CD4-positive, CD25-positive, alpha-beta regulatory T cell (primary cell): ENCODE measurements around the gene CREB5. TPM values are rescaled to one million over a fixed set of nuclear protein-coding genes. Genes with fewer than 3 reads are reported as not detected.

ENCODE experiments used
- ATAC-seq, 2 donors: fragments of 150-1000 bp; cut with Tn5 transposase; one replicate each; pipeline ENCODE4 v1.10.0; 2021; ENCODE audit warnings: low read depth in 2 of 2, moderate number of reproducible peaks in 2 of 2, moderate library complexity in 1 of 2
- DNase-seq, 3 donors: peaks; one replicate each; pipeline versions ENCODE4 v3.0.0 to v3.0.0-alpha.2; 2012 to 2022; ENCODE audit warnings: mixed read lengths in 1 of 3
- H3K27ac ChIP-seq: one replicate; pipeline ENCODE4 v1.7.0; 2013; ENCODE audit warnings: mild to moderate bottlenecking, low read length; ENCODE audit not compliant: insufficient read depth, poor library complexity, severe bottlenecking
- H3K27me3 ChIP-seq: one replicate; pipeline ENCODE4 v1.7.0; 2013; ENCODE audit warnings: low read length; ENCODE audit not compliant: control insufficient read depth, insufficient read depth
- H3K36me3 ChIP-seq: one replicate; pipeline ENCODE4 v1.7.0; 2013; ENCODE audit warnings: mild to moderate bottlenecking, low read length, moderate library complexity; ENCODE audit not compliant: control insufficient read depth, insufficient read depth
- H3K4me1 ChIP-seq: 2 replicates; pipeline ENCODE4 v1.7.0; 2013; ENCODE audit warnings: mild to moderate bottlenecking, low read length; ENCODE audit not compliant: insufficient read depth, control insufficient read depth, poor library complexity, severe bottlenecking
- H3K4me3 ChIP-seq: one replicate; pipeline ENCODE4 v1.7.0; 2013; ENCODE audit warnings: low read depth, mild to moderate bottlenecking, low read length, moderate library complexity
- H3K9me3 ChIP-seq, 2 experiments: 1 replicate in 1 of 2; 2 replicates in 1 of 2; pipeline ENCODE4 v1.7.0; 2013; ENCODE audit warnings: low read length in 2 of 2, mild to moderate bottlenecking in 1 of 2, moderate library complexity in 1 of 2; ENCODE audit not compliant: control insufficient read depth in 2 of 2
- H3K27ac Mint-ChIP-seq, 3 donors: one replicate each; pipeline ENCODE4 v1.8.0; 2020 to 2022; ENCODE audit warnings: mild to moderate bottlenecking in 3 of 3, mixed read lengths in 3 of 3, moderate library complexity in 2 of 3
- H3K27me3 Mint-ChIP-seq: one replicate; pipeline ENCODE4 v1.8.0; 2022; ENCODE audit warnings: mild to moderate bottlenecking, mixed read lengths
- H3K36me3 Mint-ChIP-seq: one replicate; pipeline ENCODE4 v1.8.0; 2020; ENCODE audit warnings: mixed read lengths
- H3K4me1 Mint-ChIP-seq, 4 donors: one replicate each; pipeline ENCODE4 v1.8.0; 2020 to 2022; ENCODE audit warnings: mixed read lengths in 4 of 4, mild to moderate bottlenecking in 1 of 4
- H3K4me3 Mint-ChIP-seq, 4 donors: one replicate each; pipeline ENCODE4 v1.8.0; 2020 to 2022; ENCODE audit warnings: mild to moderate bottlenecking in 4 of 4, mixed read lengths in 4 of 4, moderate library complexity in 3 of 4
- H3K9me3 Mint-ChIP-seq, 7 donors: one replicate each; pipeline ENCODE4 v1.8.0; 2020 to 2022; ENCODE audit warnings: mixed read lengths in 7 of 7, mild to moderate bottlenecking in 3 of 7, moderate library complexity in 2 of 7
- polyA plus RNA-seq, 4 donors: library from polyadenylated mRNA; unstranded; fragments of 300-500 nt; fragmentation: Illumina TruSeq; gene quantifications; one replicate each; pipeline ENCODE4 v1.2.3, GENCODE V29; 2021
- total RNA-seq: library from RNA; stranded (reverse); gene quantifications from one replicate; pipeline ENCODE4 v1.2.3, GENCODE V29; 2022

CREB5 gene
- total and polyA plus RNA-seq, 5 donors from 2014 or later = 1.3 TPM; not detected in 4

- no peaks in the 10 kb centered on the region for H3K9me3 ChIP-seq
- no peak overlapping the region for H3K4me3 ChIP-seq
- peaks cover 0 to 5% (median 0%) of the 10 kb centered on the region in 7 donors for H3K9me3 Mint-ChIP-seq
- H3K4me3 Mint-ChIP-seq = no peak overlapping the region
- no peak overlapping the region for H3K27ac Mint-ChIP-seq
- no peaks in the 10 kb centered on the region for H3K36me3 Mint-ChIP-seq
- ATAC-seq (no peak), DNase-seq (no peak)
- peaks cover 14% of the 10 kb centered on the region for H3K27me3 Mint-ChIP-seq
- no peaks in the 10 kb centered on the region for H3K36me3 ChIP-seq
- H3K27ac ChIP-seq = no peak overlapping the region
- no peaks in the 10 kb centered on the region for H3K27me3 ChIP-seq
- H3K4me1 ChIP-seq = no peaks in the 10 kb centered on the region
- no peaks in the 10 kb centered on the region for H3K4me1 Mint-ChIP-seq
These were observed 434.9 kb downstream of the CREB5 start for GRCh38 chr7:28847176-28847575.

DNA sequence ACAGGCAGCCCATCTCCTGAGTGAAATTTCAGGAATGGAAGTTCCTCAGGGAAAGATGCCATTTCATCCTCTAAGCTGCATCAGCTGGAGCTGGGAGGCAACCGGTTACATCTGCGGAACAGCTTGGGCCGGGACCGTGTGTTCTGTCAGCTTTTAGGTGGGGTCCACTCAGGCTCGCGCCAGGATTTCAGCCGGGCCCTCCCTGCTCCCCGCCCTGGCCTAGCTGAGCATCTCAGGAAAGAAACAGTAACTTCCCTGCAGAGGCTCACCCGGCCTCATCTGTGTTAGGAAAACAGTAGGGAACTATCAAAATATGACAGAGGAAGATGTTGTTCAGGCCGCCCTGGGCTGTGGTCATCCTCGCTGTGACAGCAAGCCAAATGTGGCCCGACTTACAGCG is 435.4 kb downstream of the CREB5 start:
- DNase-seq (no peak), ATAC-seq (no peak)
- no peaks in the 10 kb centered on the region for H3K36me3 ChIP-seq
- Mint-ChIP-seq H3K4me3 (no peak overlapping the region), H3K36me3 (no peaks in the 10 kb centered on the region), H3K9me3 (peaks cover 0 to 5% (median 0%) of the 10 kb centered on the region in 7 donors), H3K27me3 (peaks cover 19% of the 10 kb centered on the region), H3K27ac (no peak overlapping the region), H3K4me1 (no peaks in the 10 kb centered on the region)
- H3K27ac ChIP-seq = no peak overlapping the region
- no peak overlapping the region for H3K4me3 ChIP-seq
- H3K9me3 ChIP-seq = no peaks in the 10 kb centered on the region
- H3K4me1 ChIP-seq = no peaks in the 10 kb centered on the region
- peaks cover under 1% of the 10 kb centered on the region for H3K27me3 ChIP-seq

DNA sequence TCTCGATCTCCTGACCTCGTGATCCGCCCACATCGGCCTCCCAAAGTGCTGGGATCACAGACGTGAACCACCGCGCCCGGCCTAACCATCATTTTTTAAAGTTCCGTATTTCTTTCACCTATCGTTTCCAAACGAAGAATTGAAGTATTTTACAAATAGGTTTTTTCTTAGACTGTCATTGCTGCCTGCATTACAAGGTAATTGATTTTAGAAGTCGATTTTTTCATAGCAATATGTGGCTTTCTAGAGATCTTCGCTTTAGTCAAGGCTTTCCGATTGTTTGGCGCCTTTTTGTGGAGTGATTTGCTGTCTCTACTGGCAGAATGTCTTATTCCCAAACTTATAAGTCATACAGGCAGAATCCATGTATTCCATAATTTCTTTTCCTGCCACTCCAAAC is 436.6 kb downstream of the CREB5 start:
- Mint-ChIP-seq H3K4me3 (no peak overlapping the region), H3K4me1 (peaks cover 0 to 8% (median 3%) of the 10 kb centered on the region in 4 donors), H3K36me3 (no peaks in the 10 kb centered on the region), H3K27me3 (peaks cover 26% of the 10 kb centered on the region), H3K9me3 (peaks cover 0 to 5% (median 0%) of the 10 kb centered on the region in 7 donors), H3K27ac (no peak overlapping the region)
- H3K4me3 ChIP-seq = no peak overlapping the region
- no peak for DNase-seq
- H3K4me1 ChIP-seq = no peaks in the 10 kb centered on the region
- no peaks in the 10 kb centered on the region for H3K9me3 ChIP-seq
- no peaks in the 10 kb centered on the region for H3K36me3 ChIP-seq
- H3K27ac ChIP-seq = no peak overlapping the region
- ATAC-seq = no peak
- peaks cover 7% of the 10 kb centered on the region for H3K27me3 ChIP-seq

- Mint-ChIP-seq H3K27me3 (peaks cover 37% of the 10 kb centered on the region), H3K4me3 (no peak overlapping the region), H3K9me3 (peaks cover 0 to 4% (median 0%) of the 10 kb centered on the region in 7 donors), H3K27ac (no peak overlapping the region), H3K4me1 (peaks cover 0 to 8% (median 5%) of the 10 kb centered on the region in 4 donors), H3K36me3 (no peaks in the 10 kb centered on the region)
- Histone ChIP-seq H3K4me1 (no peaks in the 10 kb centered on the region), H3K4me3 (no peak overlapping the region), H3K9me3 (no peaks in the 10 kb centered on the region), H3K27me3 (peaks cover 9% of the 10 kb centered on the region), H3K27ac (no peak overlapping the region), H3K36me3 (no peaks in the 10 kb centered on the region)
- ATAC-seq (no peak), DNase-seq (no peak)
These were observed 438.4 kb downstream of the CREB5 start for GRCh38 chr7:28850699-28851098.

DNA sequence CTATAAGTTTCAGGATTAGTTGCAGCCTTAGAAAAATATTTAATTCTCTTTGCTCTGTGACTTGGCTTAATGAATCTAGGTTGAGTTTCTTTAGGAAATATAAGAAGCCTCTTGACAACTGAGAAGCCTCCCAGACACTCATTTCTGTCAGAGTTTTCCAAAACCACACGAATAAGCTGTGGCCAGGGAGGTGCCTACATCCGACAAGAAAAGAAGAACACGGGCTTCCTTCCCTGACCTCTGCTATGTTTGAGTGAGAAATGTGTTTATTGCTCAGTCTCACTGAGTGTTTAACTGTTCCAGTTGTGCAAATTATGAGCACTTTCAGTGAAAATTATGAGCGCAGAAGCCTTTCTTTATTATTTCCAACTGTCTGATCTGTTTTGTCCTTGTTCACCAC is 440.8 kb downstream of the CREB5 start:
- Mint-ChIP-seq H3K27ac (no peak overlapping the region), H3K36me3 (no peaks in the 10 kb centered on the region), H3K27me3 (peaks cover 48% of the 10 kb centered on the region), H3K4me1 (peaks cover 0 to 8% (median 5%) of the 10 kb centered on the region in 4 donors), H3K4me3 (peak overlapping the region; percentile 32 to 87 (median 66)), H3K9me3 (no peaks in the 10 kb centered on the region)
- H3K9me3 ChIP-seq = no peaks in the 10 kb centered on the region
- no peak overlapping the region for H3K4me3 ChIP-seq
- H3K4me1 ChIP-seq = no peaks in the 10 kb centered on the region
- no peak overlapping the region for H3K27ac ChIP-seq
- H3K27me3 ChIP-seq = peaks cover 12% of the 10 kb centered on the region
- ATAC-seq (no peak), DNase-seq (no peak)
- H3K36me3 ChIP-seq = no peaks in the 10 kb centered on the region

DNA sequence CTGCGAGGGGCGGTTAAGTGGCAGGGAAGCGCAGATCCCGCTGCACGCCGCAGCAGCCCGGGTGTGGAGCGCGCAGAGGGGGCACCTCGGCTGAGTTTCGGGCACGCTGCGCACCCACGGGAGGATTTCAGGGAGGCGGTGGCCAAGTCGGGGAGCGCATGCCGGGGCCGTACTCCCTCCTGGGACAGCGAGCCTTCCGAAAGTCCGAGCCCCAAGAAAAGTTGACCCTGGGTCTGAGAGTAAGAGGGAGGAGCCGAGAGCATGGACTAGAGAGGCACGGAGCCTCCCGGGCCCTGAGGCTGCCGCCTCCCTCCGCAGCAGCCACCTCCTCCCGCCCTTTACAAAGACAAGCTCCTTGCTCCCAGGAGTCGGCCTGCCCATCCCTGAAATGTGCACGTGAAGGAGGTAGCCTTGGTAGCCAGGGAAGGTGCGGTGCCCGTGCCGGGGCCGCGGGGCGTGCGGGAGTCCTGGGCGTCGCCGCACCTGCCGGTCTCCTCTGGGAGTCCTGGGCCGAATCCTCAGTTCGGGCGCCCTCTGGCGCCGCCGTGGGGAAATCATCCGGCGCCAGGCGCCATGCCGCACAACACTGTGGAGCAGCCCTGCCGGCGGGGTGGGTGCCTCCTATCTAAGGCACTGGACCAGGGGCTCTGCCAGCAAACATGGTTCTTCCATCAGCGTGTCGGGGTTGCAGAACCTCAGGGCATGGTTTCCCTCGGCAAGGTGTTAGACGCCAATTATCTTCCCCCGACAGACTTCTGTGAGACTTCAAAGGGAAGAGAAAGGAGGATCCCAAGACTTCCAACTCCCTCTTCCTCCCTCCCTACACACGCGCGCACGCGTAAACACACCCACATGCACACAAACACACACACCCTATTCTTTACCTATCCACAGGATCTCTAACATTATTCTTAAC is 441.8 kb downstream of the CREB5 start:
- no peaks in the 10 kb centered on the region for H3K9me3 ChIP-seq
- DNase-seq (peak; percentile 12 to 63 (median 51)), ATAC-seq (peak; percentile 78 to 79)
- H3K4me3 ChIP-seq = no peak overlapping the region
- peaks cover 0 to 8% (median 5%) of the 10 kb centered on the region in 4 donors for H3K4me1 Mint-ChIP-seq
- H3K4me3 Mint-ChIP-seq = peak overlapping the region; percentile 56 to 87 (median 79)
- H3K27me3 Mint-ChIP-seq = peaks cover 48% of the 10 kb centered on the region
- H3K9me3 Mint-ChIP-seq = no peaks in the 10 kb centered on the region
- peaks cover 12% of the 10 kb centered on the region for H3K27me3 ChIP-seq
- no peaks in the 10 kb centered on the region for H3K36me3 ChIP-seq
- H3K27ac Mint-ChIP-seq = no peak overlapping the region
- H3K36me3 Mint-ChIP-seq = no peaks in the 10 kb centered on the region
- H3K27ac ChIP-seq = no peak overlapping the region
- H3K4me1 ChIP-seq = no peaks in the 10 kb centered on the region

DNA sequence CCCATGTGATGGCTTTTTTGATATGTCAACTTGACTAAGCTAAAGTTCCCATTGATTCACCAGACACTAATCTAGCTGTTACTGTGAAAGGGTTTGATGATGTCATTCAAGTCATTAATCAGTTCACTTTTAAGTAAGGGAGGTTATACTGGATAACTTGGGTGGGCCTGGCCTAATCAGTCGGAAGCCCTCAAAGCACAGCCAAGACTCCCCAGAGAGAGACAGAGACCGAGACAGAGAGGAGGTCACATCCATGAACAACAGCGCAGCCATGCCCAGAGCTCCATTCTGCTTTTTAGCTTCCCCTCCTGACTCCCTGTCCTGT is 442.4 kb downstream of the CREB5 start:
- Histone ChIP-seq H3K4me1 (no peaks in the 10 kb centered on the region), H3K36me3 (no peaks in the 10 kb centered on the region), H3K27ac (no peak overlapping the region), H3K9me3 (no peaks in the 10 kb centered on the region), H3K4me3 (no peak overlapping the region), H3K27me3 (peaks cover 12% of the 10 kb centered on the region)
- no peak for ATAC-seq
- Mint-ChIP-seq H3K27me3 (peaks cover 48% of the 10 kb centered on the region), H3K36me3 (no peaks in the 10 kb centered on the region), H3K9me3 (peaks cover 0 to 1% (median 0%) of the 10 kb centered on the region in 7 donors), H3K27ac (no peak overlapping the region), H3K4me1 (peaks cover 0 to 8% (median 5%) of the 10 kb centered on the region in 4 donors), H3K4me3 (peak overlapping the region in 2 of 4 donors; percentile 30 to 35)
- DNase-seq = no peak
